Left ventricle myocardium inferior (tissue), 1 donor: ENCODE results near the gene KCNQ1. TPM values are rescaled to one million over a fixed set of nuclear protein-coding genes. Genes with fewer than 3 reads are reported as not detected.

ENCODE experiments used
- DNase-seq: peaks from one replicate; pipeline ENCODE4 v3.0.0-alpha.2; 2020
- H3K27ac ChIP-seq: fragments of 200-600 bp; replicated peaks from 2 replicates; pipeline ENCODE4 v1.8.0; 2021
- H3K27me3 ChIP-seq: fragments of 200-600 bp; 2 replicates; pipeline ENCODE4 v1.8.0; 2021; ENCODE audit warnings: low read depth
- H3K36me3 ChIP-seq: fragments of 200-600 bp; 2 replicates; pipeline ENCODE4 v1.8.0; 2021
- H3K4me1 ChIP-seq: fragments of 200-600 bp; 2 replicates; pipeline ENCODE4 v1.8.0; 2021
- H3K4me3 ChIP-seq: fragments of 200-600 bp; 2 replicates; pipeline ENCODE4 v1.8.0; 2021; ENCODE audit warnings: mild to moderate bottlenecking, moderate library complexity
- H3K9me3 ChIP-seq: fragments of 200-600 bp; replicated peaks from 2 replicates; pipeline ENCODE4 v1.8.0; 2021
- CTCF ChIP-seq: fragments of 200-600 bp; IDR thresholded peaks from 2 replicates; pipeline ENCODE4 v1.8.0; 2021; ENCODE audit warnings: antibody characterized with exemption, mild to moderate bottlenecking, borderline replicate concordance
- intact Hi-C: fragments of 100-400 bp; cut with micrococcal nuclease; formaldehyde crosslinking; loops from one replicate; pipeline ENCODE4 v1.11.0; 2022
- total RNA-seq: library from RNA; stranded (reverse); fragmentation: NEBNext Ultra II Directional; extraction: Animal tissue kit (Norgen Biotek cat#: 25700); gene quantifications from one replicate; pipeline ENCODE4 v1.2.1, GENCODE V29; 2021
- donor health status: DM: no; HTN: yes; CAD: no; lungs with severe emphysema.

KCNQ1 gene
- total RNA-seq, 1 donor from 2014 or later = 41.8 TPM

- intact Hi-C loops = no loop called here
Measured at GRCh38 chr11:2781408-2782274, 336.8 kb downstream of the KCNQ1 start.

GRCh38 chr11:2782769-2783168 lies 338.0 kb downstream of the KCNQ1 start:
- TF ChIP-seq CTCF = no peak
- peaks cover 42% of the 10 kb centered on the region for H3K4me1 ChIP-seq
- DNase-seq = no peak
- H3K9me3 ChIP-seq = no peaks in the 10 kb centered on the region
- H3K27me3 ChIP-seq = no peaks in the 10 kb centered on the region
- no peak overlapping the region for H3K27ac ChIP-seq
- intact Hi-C loops = no loop called here
- no peaks in the 10 kb centered on the region for H3K36me3 ChIP-seq
- no peak overlapping the region for H3K4me3 ChIP-seq

More at GRCh38 chr11:2781408-2782274, 336.8 kb downstream of the KCNQ1 start:
- H3K4me3 ChIP-seq = no peak overlapping the region
- no peak for TF ChIP-seq CTCF
- DNase-seq = peak; percentile 7
- H3K27me3 ChIP-seq = no peaks in the 10 kb centered on the region
- peaks cover 53% of the 10 kb centered on the region for H3K4me1 ChIP-seq
- H3K27ac ChIP-seq = peak overlapping the region; percentile 49
- H3K36me3 ChIP-seq = no peaks in the 10 kb centered on the region
- no peaks in the 10 kb centered on the region for H3K9me3 ChIP-seq

- no peaks in the 10 kb centered on the region for H3K36me3 ChIP-seq
- H3K27ac ChIP-seq = no peak overlapping the region
- no peak for DNase-seq
- H3K4me1 ChIP-seq = peaks cover 39% of the 10 kb centered on the region
- intact Hi-C loops = no loop called here
- TF ChIP-seq CTCF = no peak
- H3K9me3 ChIP-seq = no peaks in the 10 kb centered on the region
- H3K4me3 ChIP-seq = no peak overlapping the region
- H3K27me3 ChIP-seq = no peaks in the 10 kb centered on the region
Measured at GRCh38 chr11:2783536-2784082, 338.8 kb downstream of the KCNQ1 start.

- Histone ChIP-seq H3K36me3 (no peaks in the 10 kb centered on the region), H3K27ac (no peak overlapping the region), H3K27me3 (no peaks in the 10 kb centered on the region), H3K4me1 (peaks cover 26% of the 10 kb centered on the region), H3K4me3 (no peak overlapping the region), H3K9me3 (no peaks in the 10 kb centered on the region)
- TF ChIP-seq CTCF = no peak
- DNase-seq = no peak
- intact Hi-C loops = no loop called here
Measured at GRCh38 chr11:2787816-2788167, 343.0 kb downstream of the KCNQ1 start.

- no peaks in the 10 kb centered on the region for H3K27me3 ChIP-seq
- no peak overlapping the region for H3K27ac ChIP-seq
- DNase-seq = peak; percentile 11
- H3K9me3 ChIP-seq = no peaks in the 10 kb centered on the region
- H3K4me1 ChIP-seq = peaks cover 26% of the 10 kb centered on the region
- H3K4me3 ChIP-seq = peak overlapping the region; percentile 10
- intact Hi-C loops = no loop called here
- H3K36me3 ChIP-seq = no peaks in the 10 kb centered on the region
- TF ChIP-seq CTCF = no peak
Measured at GRCh38 chr11:2788168-2789071, 343.6 kb downstream of the KCNQ1 start.
